Activated T-cell treated with anti-CD3 and anti-CD28 coated beads, Interleukin-2, amount 50 U/mL, for 48 hours (primary cell): ENCODE measurements around the gene HDAC11.
"Not testable (repeated sequence)": the region's sequence is repeated elsewhere in the genome, so short reads cannot be mapped to it uniquely, and the experiment has no call there.

Experiments used
- DNase-seq, 2 experiments: peaks; one replicate each; pipeline ENCODE4 v3.0.0-alpha.2; 2020

The HDAC11 gene

DNA sequence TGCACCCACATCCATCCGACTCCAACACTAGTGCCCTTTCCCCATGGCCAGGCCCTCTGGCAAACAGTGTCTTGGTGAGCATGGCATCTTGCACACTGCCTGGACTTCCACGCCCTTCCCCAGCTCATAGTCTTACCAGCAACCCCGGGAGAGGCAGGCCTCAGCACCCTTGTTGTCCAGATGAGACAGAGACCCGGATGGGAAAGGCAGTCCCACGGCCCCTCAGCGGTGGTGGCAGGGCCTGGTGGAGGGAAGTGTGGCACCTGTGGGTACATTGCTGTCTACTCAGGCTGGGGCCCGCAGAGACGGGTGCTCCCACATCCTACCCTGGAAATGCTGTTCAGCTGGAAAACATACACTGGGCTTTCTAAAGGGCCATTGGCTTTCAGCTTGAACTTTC lies 28.4 kb downstream of the HDAC11 start:
- no peak for DNase-seq

DNA sequence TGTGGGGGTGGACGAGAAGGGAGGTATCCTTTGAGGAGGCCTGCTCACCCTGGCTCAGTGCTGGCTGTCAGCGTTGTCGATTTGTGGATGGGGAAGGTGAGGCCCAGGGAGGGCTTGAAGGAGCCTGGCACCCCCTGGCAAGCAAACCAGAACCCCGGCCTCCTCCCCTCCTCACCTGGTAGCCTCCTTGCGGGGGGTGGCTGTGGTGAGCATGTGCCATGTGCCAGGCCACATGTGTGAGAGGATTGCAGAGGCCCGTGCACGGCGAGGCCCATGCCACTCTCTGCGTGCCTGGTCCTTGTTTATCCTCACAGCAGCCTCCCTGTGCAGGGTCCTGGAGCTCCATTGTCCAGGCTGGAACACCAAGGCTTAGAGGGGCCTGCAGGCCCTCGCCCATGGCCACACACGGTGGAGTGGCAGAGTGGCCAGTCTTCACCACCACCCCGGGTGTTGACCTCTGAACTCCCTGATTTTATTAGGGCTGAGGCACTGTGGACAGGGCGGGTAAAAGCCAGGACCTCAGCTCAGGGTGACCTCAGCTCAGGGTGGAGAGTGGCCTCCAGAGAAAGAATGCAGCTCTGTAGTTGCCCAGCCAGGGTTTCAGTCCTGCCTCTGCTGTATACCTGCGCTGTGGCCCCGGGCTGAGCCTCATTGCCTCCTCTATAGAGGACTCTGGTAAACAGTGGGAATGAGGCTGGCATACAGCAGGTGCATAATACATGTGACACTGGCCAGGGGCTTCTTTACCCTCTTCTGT lies 29.1 kb downstream of the HDAC11 start:
- no peak for DNase-seq

DNA sequence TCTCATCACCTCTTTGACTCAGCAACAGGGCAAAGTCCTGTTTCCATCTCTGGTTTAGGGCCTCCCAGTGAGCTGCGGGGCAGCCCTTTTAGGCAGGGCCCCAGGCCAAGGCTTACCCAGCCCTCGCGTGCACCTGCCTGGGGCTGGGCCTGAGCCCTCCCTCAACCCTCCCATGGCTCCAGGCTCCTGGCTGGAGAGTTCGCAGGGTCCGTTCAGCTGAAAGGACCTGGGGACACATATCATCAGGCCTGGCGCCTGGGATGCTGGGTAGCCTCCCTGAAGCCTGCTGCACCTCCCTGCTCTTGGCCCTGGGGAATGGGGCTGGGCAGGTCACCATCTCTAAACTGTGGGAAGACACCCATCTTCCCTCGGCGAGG lies 29.7 kb downstream of the HDAC11 start:
- no peak for DNase-seq

DNA sequence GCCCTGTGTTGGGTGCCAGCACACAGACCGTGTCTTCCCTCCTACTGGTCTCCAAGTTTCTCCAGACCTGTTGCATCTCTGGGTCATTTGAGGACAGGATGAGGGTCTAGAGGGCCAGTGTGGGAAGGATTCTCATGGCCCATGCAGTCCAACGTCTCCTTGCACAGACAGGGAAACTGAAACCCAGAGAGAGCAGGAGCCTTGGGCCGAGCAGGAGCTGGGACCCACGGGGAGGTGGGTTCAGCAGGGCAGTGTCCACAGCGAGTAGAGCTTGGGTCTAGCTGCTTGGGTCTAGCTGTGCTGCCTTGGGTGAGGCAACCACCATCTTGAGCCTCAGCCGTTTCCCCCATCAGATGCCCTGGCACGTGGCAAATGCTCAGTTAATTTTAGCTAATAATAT lies 32.3 kb downstream of the HDAC11 start:
- no peak for DNase-seq

DNA sequence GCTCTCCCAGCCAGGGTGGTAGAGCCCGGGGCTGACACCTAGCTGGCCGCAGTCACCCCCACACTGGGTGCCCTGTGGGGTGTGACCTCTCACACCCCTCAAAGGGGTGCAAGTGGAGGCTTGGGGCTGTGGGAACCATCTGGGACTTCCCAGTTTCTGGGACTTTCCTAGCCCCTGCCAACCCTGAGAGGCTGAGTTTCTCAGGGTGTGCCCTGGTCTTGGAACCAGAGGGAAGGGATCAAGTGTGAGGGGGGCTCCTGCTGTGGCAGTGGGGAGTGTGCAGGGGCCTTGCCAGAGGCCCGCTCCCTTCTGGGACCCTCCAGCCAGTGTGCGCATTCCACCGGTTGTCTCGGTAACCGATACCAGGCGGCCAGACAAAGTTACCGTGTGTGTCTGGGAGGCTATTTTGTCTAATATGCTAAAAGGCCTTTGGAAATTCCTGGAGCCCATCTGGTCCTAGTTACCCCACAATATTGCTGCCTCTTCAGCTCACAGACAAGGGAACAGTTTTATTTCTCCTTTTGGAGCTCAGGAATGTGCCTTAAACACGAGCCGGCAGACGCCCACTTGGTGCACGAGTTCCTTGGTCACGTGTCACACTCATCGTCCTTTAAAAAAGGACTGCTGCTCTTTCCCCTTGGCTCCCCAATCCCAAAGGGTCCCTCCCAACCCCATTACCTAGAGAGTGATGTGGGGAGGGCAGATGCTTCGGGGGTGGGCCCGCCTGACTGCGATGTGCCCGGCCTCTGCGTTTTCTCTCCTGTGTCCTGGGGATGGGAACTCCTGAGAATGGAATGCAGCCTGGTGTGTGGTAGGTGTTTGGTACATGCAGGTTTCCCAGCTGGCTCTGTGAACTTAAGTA lies 33.2 kb downstream of the HDAC11 start:
- DNase-seq: no peak

DNA sequence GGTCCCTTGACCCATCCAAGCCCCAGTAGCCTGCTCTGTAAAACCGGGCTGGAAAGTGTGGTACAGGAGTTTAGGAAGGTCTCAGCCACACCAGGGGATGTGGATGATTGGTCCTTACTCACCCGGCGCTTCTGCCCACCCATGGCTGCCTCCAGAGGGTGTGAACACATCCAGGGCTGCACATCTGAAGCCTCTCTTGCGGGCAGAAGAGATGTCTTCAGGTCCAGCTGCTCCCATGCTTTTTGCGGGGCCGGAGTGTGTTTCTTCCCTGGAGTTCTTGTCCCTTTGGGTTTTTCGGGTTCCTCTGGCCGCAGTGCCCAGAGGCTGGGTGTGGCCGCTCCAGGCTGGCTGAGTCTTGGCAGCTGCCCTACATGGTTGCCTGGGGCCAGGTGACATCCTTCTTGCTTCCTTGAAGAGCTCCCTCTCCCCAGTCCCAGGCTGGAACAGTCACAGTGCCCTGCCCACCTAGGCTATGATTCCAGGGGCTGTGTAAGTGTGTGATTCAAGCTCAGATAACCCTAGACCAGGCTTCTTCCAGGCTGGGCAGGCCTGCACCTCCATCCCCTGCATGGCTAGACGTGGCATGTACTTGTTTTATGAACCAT lies 33.9 kb downstream of the HDAC11 start:
- no peak for DNase-seq

DNA sequence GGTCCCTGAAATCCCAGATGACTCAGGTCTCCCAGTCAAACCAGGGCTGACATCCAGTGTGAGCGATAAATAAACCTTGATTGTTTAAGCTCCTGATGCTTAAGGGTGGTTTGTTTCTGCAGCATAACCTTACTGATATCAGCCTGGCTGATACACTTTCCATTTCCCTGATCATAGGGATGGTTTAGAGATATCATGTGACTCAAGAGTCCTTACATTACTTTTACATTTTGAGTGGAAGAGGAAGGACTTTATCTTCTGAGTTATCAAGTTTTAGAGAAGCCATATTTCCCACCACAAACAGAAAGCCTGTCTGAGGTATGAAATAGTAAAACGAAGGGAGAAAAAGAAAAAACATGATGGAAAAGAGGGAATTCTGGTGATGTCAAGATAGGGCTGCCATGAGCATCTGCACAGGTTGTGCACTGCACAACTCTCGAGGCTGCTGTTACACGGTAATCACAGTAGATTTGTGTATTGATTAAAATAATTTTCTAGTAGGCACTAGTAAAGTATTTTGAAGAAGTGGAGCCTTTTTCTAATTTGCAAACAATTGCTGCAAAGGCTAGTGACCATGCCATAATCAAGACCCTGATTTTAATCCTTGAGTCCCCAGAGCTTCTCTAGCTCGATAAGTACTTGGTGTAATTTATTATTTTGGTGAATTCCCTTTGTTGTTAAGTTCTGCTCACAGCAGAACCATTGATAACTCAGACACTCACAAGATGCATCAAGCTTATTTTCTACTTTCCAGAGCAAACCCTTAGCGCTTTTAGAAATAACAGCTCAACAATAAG lies 34.7 kb downstream of the HDAC11 start:
- no peak for DNase-seq

DNA sequence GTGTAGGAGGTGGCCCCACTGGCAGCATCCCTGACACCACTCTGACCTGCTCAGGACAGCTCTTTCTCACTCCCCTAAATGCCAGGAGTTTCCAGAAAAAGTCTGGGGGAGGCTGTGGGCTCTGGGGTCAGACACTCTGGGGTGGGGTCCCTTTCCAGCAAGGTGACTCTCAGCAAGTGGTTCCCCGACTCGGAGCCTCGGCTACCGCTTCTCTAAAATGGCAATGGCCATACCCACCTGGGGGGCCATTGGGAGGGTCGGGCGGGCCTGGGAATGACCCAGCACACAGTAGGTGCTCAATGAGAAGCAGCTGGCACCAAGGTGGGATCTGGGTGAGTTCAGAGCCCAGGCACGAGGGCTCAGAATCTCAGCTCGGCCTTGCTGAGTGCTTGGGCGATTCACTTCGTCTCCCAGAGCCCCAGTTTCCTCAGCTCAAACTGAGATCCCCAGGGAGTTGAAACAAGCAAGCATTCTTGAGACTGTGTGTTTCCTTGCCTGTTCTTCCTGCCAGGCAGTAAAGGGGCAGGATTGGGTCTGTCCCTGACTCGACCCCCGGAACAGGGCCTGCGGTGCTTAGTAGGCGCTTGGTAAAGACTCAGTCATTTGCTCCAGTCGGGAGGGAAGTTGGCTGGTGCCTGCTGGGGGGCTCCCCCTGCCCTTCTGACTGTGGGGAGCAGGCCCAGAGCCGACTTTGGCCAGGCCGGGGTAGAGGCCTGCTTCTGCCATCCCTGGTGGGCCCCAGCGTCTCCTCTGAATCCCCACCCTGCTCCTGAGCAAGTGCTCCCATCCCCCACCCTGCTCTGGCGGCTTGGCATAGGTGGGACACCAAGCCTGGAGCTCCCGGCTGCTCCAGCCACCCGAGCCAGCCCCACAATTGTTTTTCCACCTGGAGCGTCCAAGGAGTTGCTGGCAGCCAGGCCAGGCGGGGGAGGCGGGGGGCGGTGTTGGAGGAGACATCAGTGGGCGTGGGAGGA lies 36.0 kb downstream of the HDAC11 start:
- DNase-seq: no peak

DNA sequence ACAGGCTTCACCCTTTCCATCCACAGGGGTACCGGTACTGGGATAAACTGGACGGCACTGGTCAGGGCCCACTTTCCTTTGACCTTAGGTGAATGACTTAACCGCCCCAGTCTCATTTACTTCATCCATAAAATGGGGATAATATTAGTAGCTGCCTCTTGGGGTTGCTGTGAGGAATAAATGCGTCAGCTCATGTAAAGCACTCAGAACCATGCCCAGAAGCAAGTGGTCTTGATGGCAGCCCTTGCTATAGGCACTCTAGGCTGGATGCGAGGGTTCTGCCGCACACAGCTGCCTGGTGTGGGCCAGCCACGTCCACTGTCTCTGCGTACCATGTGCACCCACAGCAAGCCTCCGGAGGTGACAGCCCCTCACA lies 36.6 kb downstream of the HDAC11 start:
- DNase-seq: no peak

DNA sequence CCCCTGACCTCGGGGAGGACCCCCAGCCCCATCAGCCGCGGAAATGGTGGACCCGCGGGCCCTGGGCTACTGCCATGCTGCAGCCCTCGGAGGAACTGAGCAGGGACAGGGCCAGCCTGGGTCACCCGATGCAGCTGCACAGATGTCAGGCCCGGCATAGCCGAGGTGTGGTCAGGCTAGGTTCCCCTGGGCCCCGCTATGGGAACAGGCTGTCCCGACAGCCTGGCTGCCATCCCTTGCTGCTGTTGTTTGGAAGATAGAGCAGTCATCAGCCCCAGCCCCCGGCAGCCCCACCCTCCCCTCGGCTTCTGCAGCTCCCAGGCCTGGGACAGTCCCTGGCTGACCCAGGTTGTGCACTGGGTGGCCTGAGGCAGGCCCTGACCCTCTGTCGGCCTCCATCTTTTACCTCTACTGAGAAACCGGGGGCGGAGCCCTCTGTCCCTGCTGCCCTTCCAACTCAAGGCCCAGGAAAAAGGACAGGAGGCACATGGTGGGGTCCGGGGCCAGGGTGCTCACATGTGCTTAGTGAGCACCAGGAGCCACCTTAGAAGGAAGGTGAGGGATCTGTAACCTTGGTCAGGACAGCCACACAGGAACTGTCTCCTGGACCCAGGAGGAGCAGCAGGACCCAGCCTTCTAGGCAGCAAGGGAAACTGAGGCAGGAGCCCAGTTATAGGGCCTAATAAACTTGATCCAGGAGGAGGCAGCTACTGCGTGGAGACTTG lies 37.3 kb downstream of the HDAC11 start:
- no peak for DNase-seq

DNA sequence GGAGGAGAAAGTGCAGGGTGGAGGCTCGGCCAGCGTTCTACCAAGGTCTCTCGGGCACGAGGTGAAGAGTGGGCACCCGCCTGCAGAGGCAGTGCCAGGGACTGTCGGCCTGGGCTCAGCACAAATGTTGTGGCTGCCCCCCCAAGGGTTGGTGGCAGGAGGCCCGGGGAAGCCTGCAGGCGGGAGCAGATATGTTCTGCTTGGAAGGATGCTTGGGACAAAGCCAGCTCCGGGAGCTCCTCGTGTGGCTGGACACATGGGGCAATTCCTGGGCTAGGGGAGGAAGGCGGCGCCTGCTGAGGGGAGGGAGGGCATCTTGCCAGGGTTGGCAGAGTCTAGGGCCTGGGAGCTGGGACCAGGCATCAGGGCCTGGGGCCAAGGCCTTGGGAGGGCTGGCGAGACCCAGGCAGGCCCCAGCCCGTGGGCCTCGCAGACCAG lies 38.4 kb downstream of the HDAC11 start:
- DNase-seq: no peak

DNA sequence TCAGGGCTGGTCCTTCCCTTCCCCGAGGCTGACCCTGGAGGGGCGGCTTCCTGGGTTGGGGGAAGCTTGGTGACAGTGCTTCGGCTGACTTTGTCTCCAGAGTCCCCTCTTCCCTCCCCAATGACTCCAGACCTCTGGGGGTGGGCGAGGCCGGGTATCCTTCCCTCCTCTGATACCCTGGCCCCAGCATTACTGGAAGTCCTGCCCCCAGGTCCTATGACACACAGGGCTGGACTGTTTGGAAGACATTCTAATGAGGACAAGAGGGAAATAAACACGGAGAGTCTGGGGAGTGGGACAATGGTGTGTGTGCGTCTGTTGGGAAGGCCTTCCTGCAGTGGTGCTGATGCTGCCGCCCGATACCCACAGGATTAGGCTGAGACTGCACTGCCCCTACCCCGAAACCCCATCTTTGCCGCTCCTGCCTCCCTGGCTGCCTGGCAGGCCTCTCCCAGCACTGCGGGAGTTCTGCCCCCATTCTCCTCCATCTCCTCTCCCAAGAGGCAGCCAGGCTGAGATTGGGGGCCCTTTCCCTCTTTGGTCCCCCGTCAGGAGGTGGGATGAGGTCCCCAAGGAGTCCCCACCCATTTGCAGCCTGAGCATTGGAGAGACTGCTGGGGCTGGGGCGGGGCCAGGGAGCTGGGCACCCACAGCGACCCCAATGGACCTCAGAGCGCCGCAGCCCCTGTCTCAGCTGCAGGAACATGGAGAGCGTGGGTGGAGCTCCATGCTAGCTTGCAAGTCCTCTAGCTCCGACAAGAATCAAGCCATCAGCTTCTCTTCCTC lies 39.1 kb downstream of the HDAC11 start:
- no peak for DNase-seq

DNA sequence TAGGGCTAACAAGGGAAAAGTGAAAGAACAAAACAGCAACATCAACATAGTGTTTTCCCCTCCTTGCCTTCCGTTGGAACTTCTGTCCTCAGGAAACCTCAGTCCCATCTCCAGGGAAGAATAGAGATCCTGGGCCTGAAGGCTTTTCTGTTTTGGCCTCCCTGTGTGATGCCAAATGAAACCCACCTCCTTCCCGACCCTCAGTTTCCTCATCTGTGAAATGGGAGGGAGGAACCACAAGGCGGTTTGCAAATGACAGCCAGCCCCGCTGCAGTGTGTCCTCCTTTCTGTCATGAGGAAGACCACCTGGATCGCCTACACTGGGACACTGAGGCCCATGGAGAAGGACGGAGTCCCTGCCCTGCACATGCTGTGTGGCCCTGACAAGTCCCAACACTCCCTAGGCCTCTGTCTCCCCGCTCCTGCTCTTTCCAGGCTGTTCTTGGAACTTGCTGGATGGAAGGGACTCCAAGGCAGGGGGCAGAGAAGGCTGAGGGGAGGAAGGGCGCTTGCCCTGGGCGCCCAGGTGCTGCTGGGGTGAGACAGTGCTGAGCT lies 40.3 kb downstream of the HDAC11 start:
- DNase-seq: no peak

DNA sequence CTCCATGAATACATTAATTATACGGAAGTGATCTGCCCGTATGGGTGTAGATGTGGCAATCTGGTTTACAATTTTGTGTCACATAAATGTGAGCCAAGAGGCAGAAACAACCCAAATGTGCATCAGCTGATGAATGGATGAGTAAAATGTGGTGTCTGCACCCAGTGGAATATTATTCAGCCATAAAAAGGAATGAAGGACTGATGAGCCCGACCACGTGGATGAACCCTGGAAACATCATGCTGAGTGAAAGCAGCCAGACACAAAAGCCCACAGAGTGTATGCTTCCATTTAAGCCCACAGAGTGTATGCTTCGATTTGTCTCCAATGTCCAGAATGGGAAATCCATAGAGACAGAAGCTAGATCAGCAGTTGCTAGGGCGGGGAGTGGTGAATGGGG lies 41.2 kb downstream of the HDAC11 start:
- no peak for DNase-seq

DNA sequence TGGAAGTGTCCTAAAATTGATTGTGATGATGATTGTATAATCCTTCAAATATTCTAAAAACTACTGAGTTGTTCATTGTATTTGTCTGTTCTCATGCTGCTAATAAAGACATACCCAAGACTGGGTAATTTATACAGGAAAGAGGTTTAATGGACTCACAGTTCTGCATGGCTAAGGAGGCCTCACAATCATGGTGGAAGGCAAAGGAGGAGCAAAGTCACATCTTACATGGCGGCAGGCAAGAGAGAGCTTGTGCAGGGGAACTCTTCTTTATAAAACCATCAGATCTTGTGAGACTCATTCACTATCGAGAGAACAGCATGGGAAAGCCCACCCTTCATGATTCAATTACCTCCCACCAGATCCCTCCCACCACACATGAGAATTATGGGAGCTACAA lies 41.6 kb downstream of the HDAC11 start:
- not testable (repeated sequence) for DNase-seq

DNA sequence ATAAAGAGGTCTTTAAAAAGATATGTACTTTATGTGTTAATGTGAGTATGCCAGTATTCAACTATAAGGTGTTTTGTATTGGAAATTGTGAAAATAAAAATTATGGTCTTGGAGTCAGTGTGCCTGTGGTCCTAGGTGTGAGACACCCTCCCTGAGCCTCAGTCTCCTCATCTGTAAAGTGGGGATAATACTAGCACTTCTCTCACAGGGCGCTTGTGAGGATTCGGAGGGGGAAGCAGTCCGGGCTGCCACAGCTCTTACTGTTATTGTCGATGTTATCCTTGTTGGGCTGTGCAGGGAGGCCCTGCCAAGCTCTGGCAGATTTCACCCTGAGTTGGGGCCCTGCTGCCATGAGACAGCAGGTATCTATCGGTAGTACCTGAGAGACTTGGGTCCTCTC lies 42.1 kb downstream of the HDAC11 start:
- no peak for DNase-seq

DNA sequence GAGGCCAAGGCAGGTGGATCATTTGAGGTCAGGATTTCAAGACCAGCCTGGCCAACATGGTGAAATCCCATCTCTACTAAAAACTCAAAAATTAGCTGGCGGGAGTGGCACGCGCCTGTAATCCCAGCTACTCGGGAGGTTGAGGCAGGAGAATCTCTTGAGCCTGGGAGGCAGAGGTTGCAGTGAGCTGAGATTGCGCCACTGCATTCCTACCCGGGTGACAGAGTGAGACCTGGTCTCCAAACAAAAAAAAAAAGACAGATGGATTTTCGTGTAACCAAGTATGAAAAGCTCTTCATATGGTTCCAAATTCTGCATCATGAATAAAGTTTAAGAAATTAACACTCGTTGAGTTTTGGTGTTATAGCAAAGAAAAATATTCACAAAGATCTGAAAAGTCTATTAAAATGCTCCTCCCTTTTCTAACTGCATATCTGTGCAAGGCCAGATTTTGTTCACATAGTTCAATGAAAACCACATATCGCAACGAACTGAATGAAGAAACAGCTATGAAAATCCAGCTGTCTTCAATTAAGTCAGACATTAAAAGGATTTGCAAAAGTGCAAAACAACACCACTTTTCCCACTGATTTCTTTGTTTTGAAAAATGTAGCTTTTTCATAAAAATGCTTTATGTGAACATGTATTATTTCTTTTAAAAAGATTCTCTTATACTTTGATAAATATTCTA lies 45.0 kb downstream of the HDAC11 start:
- no peak for DNase-seq

DNA sequence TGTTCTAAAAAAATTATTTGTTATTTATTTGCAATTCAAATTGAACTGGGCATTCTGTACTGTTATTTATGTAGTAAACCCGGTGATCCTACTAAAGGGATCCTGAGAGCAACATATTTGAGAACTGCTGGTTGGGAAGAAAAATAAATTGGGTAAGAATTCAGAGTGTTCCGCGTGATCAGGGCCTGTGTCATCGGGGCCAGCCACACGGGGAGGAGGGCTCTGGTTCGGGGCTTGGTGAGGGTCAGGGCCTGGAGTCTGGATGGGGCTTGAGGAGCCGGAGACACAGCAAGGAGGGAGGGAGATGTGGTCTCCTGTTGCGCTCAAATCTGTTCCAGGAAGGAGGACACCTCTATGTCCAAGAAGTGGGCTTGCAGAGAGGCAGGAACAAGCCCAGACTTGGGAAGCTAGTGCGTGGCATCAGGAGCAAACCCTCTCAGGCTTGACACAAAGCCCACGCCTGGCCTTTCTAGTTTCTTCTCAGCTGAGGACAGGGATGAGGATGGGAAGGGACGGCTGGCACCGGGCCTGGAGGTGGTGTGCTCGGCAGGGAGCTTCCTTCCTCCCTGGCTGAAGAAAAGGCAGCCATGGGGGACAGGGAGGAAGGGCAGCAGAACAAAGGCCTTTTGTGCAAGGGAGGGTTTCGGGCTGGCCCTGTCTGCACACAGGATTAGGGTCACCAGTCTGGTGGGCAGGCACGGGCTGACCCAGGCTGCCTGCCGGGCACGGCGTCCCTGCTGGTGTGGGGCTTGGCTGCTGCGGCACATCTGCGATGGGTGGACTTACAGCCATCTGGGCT lies 45.9 kb downstream of the HDAC11 start:
- no peak for DNase-seq

DNA sequence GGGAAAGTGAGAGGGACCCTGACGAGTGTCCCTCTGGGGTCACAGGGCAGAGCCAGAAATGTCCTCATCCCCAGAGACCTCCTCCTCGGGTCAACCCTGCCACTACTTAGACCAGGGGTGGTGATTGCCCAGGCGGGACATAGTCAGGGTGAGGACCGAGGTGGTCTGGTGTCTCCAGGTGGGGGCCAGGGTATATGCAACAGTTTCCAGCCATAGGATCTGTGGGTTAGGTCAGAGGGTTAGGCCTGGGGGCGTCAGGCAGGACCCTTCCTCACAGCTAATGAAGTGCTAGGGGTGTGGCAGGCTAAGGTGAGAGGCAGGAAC lies 46.5 kb downstream of the HDAC11 start:
- no peak for DNase-seq
